Ammon's horn (tissue), 1 donor: Measurements from ENCODE around the gene TEK.
"Not testable (repeated sequence)": the region's sequence is repeated elsewhere in the genome, so short reads cannot be mapped to it uniquely, and the experiment has no call there.

Source experiments
- DNase-seq: peaks from one replicate; pipeline ENCODE4 v3.0.0-alpha.2; 2016; ENCODE audit warnings: low spot score

Gene TEK

DNA sequence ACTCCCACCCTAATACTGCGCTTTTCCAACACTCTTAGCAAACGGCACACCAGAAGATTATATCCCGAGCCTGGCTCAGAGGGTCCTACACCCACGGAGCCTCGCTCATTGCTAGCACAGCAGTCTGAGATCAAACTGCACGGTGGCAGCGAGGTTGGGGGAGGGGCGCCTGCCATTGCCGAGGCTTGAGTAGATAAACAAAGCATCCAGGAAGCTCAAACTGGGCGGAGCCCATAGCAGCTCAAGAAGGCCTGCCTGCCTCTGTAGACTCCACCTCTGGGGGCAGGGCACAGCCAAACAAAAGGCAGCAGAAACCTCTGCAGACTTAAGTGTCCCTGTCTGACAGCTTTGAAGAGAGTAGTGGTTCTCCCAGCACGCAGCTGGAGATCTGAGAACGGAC is 130.6 kb downstream of the TEK start:
- DNase-seq, result not testable (repeated sequence)

DNA sequence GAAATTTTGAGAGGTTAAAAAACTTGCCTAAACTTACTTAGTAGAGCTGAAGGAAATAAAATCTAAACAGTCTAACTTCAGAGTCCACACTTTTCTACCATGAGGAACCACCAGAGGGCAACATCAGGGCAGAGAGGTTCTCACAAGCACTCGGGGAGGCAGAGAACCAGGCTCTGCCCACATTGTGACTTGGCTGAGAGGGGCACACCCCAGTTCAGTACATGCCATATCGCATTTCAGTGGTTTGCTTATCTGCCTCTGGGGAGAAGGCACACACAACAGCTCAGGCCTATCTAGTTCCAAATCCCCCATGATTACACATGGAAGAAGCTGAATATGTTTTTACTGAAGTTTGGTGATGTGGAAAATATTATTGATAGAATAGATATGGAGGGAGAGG is 138.7 kb downstream of the TEK start:
- peak; percentile 25 for DNase-seq

DNA sequence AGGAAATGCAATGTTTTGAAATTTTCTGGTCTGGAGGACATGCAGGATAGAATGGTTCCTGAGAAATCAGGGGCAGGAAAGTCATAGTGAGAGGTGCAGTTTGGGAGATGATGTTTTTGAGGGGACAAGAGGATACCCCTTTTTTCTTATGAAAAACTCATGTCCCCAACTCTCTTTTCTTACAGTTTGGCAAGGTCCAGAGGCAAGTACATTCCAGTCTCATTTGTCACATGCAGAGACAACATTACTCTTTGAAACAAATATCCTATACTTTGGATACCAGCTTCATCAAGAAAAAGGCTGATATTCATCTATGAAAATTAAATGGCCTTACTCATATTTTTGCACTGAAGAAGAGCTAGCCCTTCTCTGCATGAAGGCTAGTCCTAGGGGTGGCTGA is 139.7 kb downstream of the TEK start:
- no peak for DNase-seq

DNA sequence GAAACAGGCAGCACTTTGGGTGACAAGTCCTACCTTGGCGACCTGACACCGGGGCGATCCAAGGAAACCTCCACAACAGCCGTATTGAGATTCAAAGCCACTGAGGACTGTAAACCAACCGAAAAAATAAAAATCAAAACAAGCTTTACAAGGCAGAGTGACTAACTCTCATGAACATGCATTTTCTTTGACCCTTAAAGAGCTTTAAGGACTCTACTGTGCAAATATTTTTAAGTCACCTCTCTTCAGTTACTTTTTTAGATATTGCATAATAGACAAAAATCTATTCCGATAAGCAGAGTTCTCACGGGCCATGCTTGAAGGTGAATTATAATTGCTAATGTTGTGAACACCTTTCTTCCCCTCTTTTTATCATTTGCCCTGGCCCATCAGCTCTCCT is 149.6 kb downstream of the TEK start:
- DNase-seq, result no peak

DNA sequence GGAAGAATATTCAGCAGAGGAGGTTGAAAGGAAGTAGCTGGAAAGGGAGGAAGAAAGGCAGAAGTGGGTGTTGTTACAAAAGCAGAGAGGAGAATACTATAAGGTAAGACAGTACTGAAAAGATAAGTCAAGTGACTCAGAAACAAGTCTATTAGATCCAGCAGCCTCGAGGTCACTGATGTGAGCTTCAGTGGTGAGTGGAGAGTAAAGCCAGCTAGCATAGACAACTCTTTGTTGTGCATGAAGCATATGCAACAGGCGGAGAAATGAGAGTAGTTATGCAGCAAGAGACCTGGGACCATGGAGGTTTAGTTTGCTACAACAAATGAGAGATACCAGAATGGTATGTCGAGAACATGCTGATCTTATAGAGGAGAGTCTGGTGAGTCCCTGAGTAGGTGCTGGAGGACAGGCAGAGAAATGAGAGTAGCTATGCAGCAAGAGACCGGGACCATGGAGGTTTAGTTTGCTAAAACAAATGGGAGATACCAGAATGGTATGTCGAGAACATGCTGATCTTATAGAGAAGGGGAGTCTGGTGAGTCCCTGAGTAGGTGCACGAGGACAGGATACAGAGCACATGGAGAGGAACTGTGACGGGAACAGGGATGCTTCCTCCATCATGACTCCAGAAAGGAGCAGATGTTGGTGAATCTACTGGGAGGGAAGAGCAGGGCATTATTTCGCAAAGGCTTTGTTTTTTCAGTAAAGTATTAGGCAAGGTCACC is 151.9 kb downstream of the TEK start:
- no peak for DNase-seq

DNA sequence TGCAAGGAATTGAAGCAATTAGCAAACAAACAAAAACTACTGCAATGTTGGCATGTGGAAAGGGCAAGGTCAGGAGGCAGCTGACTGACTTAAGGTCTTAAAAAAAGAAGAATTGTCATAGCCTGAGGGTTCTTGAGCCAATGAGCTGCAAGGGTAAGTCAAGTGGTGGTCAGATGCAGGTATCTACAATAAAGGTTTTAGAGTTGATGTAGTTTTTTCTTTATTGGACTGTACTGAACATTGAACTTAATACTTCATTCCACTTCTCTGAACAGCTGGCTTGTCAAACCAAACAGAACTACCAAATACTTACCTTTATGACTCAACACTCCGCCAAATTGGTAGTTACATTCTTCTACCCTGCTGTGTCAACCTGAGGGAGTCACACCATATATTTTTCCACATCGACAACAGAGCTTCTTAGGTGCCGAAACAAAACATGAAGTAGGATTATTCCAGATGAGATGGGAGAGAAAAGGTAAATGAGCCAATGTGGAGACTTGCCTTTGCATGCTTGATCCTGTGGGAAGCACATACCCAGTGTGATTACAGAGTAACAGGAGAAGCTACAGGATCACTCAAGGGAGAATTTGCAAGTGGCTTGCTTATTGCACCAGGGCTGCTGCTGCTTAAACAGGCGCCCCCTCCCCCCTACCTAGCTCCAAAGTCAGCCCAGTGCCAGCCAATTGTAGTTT is 152.6 kb downstream of the TEK start:
- no peak for DNase-seq

DNA sequence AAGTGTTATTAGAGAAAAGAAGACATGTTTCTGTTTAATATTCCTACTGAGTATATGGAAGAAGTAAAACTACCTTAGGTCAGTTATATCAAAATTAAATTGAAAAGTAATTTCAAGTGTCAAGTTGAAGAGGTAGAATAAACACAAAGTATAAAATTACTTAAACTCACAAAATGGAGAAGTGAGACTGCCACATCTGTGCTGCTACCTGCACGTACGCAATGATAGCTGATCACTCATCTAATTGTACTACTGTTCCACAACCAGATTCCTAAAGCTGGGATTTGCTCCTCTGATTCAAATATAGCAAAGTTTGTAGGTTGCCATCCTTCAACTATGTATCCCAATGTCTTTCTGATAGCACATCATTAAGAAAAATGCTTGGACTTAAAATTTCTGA is 163.1 kb downstream of the TEK start:
- DNase-seq, result no peak

DNA sequence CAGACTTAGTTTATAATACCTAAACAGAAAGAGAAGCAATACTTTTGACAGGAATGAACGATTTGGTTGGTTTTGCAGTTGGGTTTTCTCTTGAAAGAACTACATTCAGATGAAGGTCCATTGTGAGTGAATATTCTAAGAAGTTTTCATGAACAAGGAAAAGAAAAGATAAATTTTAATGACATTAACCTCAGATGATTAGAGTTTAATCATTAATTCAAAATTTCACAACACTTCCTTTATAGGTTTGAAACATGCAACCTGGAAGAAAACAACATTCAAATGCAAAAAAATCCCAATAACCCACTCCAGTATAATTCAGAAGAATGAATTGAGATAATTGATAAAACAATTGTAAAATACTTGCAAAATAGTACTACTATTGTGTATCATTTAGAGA is 164.2 kb downstream of the TEK start:
- DNase-seq, result no peak

DNA sequence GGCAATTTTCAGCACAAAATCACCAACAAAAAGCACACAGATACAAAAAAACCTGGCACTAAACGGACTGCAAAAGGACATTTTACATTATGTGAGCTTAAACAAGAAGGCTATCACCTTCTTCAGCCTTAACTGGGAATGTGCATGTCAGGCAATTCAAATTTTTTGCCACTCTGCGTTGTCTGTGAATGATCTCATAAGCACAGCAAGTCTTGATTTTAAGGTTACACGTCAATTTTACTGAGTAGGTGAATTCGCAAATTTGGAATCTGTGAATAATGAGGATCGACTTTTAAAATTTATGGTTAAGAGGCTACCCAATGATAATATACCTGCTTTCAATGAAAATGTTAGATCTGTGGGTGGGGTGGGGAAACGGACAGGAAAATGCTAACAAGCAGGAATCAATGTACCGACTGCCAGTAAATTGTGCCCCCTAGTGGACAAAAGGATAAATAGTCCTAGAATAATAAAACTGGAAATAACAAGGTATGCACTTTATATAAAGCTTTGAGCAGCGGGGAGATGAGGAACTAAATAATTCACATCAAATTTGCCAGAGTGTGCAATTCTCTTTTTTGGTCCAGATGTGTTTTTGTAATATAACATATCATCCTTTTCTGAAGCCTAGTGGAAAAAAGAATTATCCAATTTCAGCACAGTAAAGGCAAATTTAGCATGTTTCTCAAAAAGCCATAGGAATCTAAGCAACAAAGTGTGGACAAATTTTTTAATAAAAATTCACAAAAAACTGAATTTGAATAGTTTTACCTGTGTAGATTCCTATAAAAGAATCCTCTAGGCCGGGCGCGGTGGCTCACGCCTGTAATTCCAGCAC is 167.4 kb downstream of the TEK start:
- peak; percentile 77 for DNase-seq

DNA sequence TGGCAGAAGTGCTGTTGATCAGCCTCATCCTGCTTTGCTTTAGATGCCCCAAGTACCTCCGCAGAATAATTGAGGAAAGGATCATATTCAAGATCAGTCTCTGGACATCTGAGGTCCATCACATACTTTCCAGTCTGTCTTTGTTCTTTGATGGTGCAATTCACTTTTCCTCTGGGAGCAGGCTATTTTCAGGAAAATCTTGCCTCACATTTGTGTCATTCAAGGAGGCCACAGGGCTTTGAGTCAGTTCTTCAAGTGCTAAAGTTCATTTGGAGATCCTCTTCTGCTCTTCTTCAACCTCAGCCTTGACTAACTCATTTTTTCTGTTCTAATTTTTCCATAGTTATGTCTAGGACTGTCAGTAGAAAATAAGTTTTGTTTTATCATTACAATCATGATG is 169.3 kb downstream of the TEK start:
- no peak for DNase-seq

DNA sequence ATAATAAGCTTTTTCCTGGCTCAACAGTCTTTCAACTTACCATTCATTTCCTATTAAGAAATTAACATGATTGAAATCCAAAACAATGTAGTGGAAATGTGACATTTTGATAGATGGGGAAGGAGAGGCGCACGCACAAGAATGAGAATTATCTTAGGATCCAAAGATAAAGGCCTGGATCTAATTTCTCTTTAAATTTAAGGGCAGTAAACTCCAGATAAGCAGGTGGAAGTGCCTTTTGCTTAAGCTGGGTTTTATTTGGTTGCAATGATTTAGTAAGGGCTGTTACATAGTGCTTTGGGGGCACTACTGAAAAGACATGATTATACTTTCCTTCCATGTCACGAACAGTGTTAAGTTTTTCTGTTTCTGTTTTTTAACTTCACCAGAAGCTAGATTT is 170.6 kb downstream of the TEK start:
- DNase-seq, result no peak
